Measurements from ENCODE around the gene CRACDL. TPM values are rescaled to one million over a fixed set of nuclear protein-coding genes. Genes with fewer than 3 reads are reported as not detected.

CRACDL gene
- total RNA-seq, 6 experiments from 2014 or later = not detected

DNA sequence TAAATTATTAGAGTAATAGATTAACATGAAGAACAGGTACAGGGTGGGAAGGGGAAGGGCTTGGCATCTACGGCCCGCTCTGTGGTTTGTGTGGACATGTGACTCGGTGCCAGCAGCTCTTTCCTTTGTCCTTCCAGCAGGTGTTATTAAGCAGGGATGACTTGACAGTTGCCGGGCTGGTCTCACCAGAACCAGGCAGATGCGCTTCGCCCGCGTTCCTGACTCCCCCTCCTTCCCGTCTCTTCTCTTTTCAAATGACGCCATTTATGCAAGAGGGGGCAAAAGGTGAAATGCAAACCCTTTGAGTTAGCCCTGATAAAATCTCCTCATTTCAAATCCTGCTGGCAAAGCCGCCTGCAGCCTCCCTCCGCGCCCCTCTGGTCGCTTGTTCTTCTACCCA, 166.2 kb downstream of the CRACDL start:
- peaks cover 43% of the 10 kb centered on the region for H3K27me3 Mint-ChIP-seq (ENCODE audit: insufficient read depth)
- H3K36me3 Mint-ChIP-seq (ENCODE audit: low read depth) = no peaks in the 10 kb centered on the region
- H3K4me1 Mint-ChIP-seq (ENCODE audit: low read depth) = peaks cover 9% of the 10 kb centered on the region; the same call in 1 of the 2 replicates
- DNase-seq = no peak
- H3K4me3 Mint-ChIP-seq = no peak overlapping the region
- TF ChIP-seq, protein P1, sequence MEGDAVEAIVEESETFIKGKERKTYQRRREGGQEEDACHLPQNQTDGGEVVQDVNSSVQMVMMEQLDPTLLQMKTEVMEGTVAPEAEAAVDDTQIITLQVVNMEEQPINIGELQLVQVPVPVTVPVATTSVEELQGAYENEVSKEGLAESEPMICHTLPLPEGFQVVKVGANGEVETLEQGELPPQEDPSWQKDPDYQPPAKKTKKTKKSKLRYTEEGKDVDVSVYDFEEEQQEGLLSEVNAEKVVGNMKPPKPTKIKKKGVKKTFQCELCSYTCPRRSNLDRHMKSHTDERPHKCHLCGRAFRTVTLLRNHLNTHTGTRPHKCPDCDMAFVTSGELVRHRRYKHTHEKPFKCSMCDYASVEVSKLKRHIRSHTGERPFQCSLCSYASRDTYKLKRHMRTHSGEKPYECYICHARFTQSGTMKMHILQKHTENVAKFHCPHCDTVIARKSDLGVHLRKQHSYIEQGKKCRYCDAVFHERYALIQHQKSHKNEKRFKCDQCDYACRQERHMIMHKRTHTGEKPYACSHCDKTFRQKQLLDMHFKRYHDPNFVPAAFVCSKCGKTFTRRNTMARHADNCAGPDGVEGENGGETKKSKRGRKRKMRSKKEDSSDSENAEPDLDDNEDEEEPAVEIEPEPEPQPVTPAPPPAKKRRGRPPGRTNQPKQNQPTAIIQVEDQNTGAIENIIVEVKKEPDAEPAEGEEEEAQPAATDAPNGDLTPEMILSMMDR (IDR thresholded peaks at IDR 0.05) = no peak
- no peaks in the 10 kb centered on the region for H3K9me3 Mint-ChIP-seq
- no peak overlapping the region for H3K27ac Mint-ChIP-seq

DNA sequence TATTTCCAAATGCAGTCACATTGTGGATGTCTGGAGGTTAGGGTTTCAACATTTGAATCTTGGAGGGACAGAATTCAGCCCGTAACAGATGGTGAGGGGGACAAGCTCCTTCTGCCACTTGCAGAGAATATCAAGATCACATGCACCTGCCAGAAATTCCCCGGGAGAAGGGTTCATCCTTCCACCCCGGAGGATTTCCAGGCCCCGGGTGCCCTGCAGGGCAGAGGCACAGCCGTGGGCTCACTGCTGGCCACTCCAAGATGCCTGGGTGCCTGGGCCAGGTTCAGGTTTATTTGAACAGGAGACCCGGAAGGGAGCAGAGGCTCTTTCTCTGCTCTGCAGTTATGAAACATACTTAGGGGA, 166.9 kb downstream of the CRACDL start:
- no peak overlapping the region for H3K27ac Mint-ChIP-seq
- H3K4me3 Mint-ChIP-seq = no peak overlapping the region
- peaks cover 9% of the 10 kb centered on the region; the same call in 1 of the 2 replicates for H3K4me1 Mint-ChIP-seq (ENCODE audit: low read depth)
- no peaks in the 10 kb centered on the region for H3K36me3 Mint-ChIP-seq (ENCODE audit: low read depth)
- TF ChIP-seq, protein P1 (IDR thresholded peaks at IDR 0.05) = no peak
- H3K9me3 Mint-ChIP-seq = no peaks in the 10 kb centered on the region
- H3K27me3 Mint-ChIP-seq (ENCODE audit: insufficient read depth) = peaks cover 46% of the 10 kb centered on the region
- DNase-seq = no peak

DNA sequence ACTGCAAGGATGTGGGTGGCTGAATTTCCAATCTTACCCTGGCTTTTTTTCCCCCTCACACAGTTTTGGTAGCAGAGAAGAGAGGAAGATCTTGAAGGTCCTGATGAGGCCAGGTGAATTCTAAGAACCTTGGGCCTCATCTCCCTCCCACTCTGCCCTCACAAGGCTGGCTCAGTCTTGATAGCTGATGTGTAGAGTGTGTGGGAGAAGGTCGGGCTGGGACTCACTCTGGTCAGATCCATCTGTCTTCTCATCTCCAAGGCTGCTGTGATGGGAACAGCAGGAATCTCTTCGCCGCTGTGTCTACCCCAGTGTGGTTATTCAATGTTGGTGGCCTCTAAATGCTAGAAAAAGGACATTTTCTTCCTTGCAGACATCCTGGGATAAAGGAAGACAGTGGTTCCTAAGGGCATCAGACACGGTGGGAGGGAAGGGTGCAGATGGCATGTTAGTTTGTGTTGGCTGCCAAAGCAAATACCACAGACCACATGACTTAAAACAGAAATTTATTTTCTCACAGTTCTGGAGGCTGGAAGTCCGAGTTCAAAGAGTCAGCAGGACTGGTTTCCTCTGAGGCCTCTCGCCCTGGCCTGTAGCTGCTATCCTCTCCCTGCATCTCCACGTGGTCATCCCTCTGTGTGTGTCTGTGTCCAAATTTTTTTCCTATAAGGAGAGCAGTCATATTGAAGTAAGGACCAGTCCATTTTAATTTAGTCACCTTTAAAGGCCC, 167.5 kb downstream of the CRACDL start:
- Mint-ChIP-seq H3K27me3 (ENCODE audit: insufficient read depth) (peaks cover 46% of the 10 kb centered on the region), H3K4me3 (no peak overlapping the region), H3K4me1 (ENCODE audit: low read depth) (peaks cover 9% of the 10 kb centered on the region; the same call in 1 of the 2 replicates), H3K36me3 (ENCODE audit: low read depth) (no peaks in the 10 kb centered on the region), H3K9me3 (no peaks in the 10 kb centered on the region), H3K27ac (no peak overlapping the region)
- TF ChIP-seq, protein P1 (IDR thresholded peaks at IDR 0.05) = no peak
- DNase-seq = no peak

DNA sequence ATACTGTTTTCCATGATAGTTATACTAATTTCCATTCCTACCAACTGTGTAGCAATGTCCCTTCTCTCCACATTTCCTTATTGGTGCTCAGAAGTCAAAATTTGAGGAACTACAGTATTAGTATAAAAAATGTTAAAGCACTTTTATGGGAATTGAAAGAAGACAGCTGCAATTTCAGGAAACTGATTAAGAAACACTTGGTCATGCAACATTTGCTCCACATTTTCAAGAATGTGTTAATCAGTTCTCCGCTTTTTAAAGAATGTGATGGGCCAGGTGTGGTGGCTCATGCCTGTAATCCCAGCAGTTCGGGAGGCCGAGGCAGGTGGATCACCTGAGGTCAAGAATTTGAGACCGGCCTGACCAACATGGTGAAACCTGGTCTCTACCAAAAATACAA, 171.5 kb downstream of the CRACDL start:
- Mint-ChIP-seq H3K27ac (no peak overlapping the region), H3K4me3 (no peak overlapping the region), H3K27me3 (ENCODE audit: insufficient read depth) (peaks cover 40% of the 10 kb centered on the region), H3K9me3 (no peaks in the 10 kb centered on the region), H3K36me3 (ENCODE audit: low read depth) (no peaks in the 10 kb centered on the region), H3K4me1 (ENCODE audit: low read depth) (peaks cover 9% of the 10 kb centered on the region; the same call in 1 of the 2 replicates)
- DNase-seq = no peak
- TF ChIP-seq, protein P1 (IDR thresholded peaks at IDR 0.05) = no peak

DNA sequence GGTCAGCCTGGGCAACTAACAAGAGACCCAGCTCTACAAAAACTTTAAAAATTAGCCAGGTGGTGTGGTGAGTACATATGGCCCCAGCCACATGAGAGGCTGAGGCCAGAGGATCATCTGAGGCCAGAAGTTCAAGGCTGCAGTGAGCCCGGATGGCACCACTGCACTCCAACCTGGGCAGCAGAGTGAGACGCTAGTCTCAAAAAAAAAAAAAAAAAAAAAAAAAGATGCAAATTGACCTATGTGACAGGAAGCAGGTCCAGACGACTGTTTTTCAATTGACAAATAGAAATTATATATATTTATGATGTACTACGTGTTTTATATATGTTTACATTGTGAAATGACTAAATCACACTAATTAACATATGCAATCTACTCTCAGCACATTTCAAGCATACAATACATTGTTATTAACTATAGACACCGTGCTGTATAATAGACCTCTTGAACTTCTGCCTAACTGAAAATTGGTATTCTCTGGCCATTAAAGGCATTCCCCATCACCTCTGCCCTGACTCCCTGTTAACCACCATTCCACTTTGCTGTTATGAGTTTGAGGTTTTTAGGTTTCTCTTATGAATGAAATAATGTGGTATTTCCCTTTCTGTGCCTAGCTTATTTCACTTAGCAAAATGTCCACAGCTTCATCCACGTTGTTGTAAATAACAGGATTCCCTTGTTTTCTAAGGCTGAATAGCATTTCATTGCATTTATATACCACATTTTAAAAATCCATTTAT, 172.6 kb downstream of the CRACDL start:
- TF ChIP-seq, protein P1 (IDR thresholded peaks at IDR 0.05) = no peak
- no peak overlapping the region for H3K4me3 Mint-ChIP-seq
- H3K9me3 Mint-ChIP-seq = no peaks in the 10 kb centered on the region
- peaks cover 3% of the 10 kb centered on the region for H3K4me1 Mint-ChIP-seq (ENCODE audit: low read depth)
- DNase-seq = no peak
- no peaks in the 10 kb centered on the region for H3K36me3 Mint-ChIP-seq (ENCODE audit: low read depth)
- H3K27ac Mint-ChIP-seq = no peak overlapping the region
- peaks cover 34% of the 10 kb centered on the region; the same call in 1 of the 2 replicates for H3K27me3 Mint-ChIP-seq (ENCODE audit: insufficient read depth)
